HG03039 (cell line): ENCODE results near the gene CYSLTR2.
A peak's percentile ranks its signal among the peaks of the same experiment; 100 is the strongest.
"Not testable (repeated sequence)": the region's sequence is repeated elsewhere in the genome, so short reads cannot be mapped to it uniquely, and the experiment has no call there.

Experiments
- ATAC-seq: cut with Tn5 transposase; IDR thresholded peaks from one replicate; pipeline ENCODE4 v1.9.1; 2021; ENCODE audit warnings: mild to moderate bottlenecking, moderate library complexity; ENCODE audit not compliant: unreplicated experiment

The CYSLTR2 gene

GRCh38 chr13:48644141-48644540 lies 9.6 kb upstream of the CYSLTR2 start:
- no peak for ATAC-seq

DNA sequence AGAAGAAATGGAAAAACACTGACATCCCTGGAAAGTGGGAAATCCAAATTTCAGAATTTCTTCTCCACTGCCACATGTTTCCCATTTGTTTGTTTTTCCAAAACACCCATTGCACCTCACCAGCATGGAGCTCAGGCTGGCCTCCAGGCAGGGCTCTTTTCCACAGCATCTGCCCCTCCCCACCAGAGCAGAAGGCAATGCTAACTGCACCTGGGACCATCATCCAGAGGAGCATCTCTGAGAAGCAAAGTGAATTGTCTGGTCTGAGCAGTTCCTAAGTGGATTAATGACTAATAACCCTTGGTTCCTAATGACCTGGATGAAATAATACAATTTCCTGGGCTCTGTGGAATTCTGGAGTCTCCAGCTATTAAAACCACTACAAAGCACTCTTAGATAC lies 8.8 kb upstream of the CYSLTR2 start:
- no peak for ATAC-seq

DNA sequence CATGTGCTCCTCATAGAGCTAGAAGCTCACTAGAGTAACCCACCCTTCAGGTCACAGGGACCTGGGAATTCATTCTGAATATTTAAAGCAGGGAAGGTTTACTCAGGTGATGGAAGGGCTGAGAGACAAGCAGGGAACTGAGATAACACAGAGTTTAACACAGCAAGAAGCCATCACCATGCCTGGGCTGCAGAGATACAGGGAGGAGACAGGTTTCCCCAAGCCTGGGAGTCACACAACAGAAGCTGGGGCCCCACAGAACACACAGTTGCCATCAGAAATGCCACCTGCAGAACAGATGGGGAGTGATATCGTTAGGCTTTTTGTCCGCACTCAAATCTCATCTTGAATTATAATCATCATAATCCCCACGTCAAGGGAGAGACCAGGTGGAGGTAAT lies 7.9 kb upstream of the CYSLTR2 start:
- ATAC-seq: no peak

- no peak for ATAC-seq
Measured at GRCh38 chr13:48646791-48647190, 6.9 kb upstream of the CYSLTR2 start.

- ATAC-seq: no peak
Measured at GRCh38 chr13:48647625-48648024, 6.1 kb upstream of the CYSLTR2 start.

GRCh38 chr13:48648446-48648845 lies 5.3 kb upstream of the CYSLTR2 start:
- ATAC-seq: no peak

- ATAC-seq: no peak
Measured at GRCh38 chr13:48652851-48653471, 768 bp upstream of the CYSLTR2 start.

DNA sequence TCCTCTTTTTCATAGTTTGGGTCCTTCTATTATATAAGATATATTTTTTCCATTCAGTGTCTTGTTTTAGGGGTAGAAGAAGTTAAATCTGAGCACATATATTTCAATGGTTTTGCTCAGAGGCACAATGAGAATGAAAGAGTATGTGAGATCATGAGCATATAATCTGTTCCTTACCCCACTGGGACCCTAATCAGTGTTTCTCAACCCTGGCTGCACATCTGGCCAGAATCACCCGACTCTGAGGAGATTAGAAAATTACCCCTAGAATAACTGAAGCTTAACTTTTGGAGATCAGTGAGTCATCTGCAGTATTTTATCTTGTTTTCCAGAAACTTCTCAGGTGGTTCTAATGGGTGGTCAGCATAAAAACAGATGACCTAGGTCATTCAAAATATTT lies 782 bp downstream of the CYSLTR2 start:
- ATAC-seq: no peak

GRCh38 chr13:48655291-48655690 lies 1.6 kb downstream of the CYSLTR2 start:
- ATAC-seq: no peak

DNA sequence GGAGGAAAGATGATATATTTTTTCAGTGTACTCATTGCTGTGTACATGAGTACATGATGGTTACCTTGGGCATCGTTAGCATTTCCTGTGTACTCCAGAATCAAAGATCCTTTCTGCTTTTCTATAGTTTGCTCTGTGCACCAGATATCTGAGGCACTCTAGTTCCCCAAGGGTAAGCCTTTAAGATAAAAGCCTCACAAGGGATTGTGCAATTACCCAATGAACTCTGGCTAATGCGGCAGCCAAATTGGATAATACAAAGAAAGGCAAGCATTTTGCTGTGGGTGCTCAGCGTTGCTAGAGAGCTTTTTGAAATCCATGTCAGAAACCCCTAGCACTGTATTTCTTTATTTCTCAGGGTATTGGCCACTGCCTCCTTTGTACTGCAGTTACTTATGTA lies 2.9 kb downstream of the CYSLTR2 start:
- ATAC-seq: no peak

DNA sequence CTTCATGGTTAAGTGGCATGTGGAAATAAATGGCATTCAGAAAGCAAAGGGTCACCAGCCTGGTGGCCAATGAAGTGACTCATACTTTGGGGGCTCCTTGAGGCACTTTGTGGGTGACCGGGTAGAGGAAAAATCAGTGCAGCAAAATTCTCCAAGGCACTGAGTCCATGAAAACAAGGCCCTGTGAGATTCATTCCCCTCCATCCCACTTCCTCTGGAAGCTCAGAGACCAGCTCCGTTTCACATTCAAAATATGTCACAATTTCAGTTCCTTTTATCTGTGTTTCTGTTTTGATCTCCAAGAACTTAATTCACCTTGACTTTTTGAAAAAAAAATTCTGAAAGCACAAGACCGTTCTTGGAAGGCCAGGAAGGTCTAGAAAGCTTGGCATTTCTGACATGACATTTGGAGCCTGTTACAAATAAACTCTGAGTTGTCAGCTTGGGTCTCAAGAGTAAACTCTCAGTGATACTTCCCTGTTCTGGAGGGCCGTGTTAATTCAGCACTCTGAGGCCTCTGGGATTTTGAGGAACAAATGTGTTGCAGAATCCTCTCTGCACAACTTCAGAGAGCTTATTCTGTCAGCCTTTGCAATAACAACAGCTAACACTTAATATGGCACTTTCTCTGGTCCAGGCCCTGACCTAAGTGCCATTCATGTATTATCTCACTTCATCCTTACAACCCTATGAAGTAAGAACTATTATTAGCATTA lies 6.8 kb downstream of the CYSLTR2 start:
- peak; percentile 48 for ATAC-seq

DNA sequence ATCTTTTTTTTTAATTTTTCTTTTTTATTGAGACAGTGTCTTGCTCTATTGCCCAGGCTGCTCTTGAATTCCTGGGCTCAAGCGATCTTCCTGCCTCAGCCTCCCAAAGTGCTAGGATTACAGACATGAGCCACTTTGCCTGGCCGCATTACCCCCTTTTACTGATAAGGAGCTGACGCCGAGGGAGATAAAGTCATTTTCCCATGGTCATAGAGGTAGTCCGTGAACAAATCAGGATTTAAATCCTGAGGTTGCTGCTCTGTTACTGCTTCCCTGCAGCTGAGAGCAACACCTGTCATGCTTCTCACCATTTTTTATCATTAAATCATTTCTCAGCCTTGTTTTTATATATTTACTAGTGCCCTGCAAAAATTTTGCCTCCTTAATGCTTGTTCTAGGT lies 7.4 kb downstream of the CYSLTR2 start:
- no peak for ATAC-seq

DNA sequence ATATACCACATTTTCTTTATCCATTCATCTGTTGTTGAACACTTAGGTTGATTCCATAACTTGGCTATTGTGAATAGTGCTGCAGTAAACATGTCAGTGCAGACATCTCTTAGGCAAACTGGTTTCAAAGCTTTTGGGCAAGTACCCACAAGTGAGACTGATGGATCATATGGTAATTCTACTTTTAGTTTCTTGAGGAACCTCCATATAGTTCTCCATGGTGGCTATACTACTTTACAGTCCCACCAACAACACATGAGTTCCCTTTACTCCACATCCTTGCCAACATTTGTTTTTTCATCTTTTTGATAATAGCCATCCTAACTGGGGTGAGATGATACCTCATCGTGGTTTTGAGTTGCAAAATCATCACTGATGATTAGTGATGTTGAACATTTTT lies 8.5 kb downstream of the CYSLTR2 start:
- no peak for ATAC-seq

DNA sequence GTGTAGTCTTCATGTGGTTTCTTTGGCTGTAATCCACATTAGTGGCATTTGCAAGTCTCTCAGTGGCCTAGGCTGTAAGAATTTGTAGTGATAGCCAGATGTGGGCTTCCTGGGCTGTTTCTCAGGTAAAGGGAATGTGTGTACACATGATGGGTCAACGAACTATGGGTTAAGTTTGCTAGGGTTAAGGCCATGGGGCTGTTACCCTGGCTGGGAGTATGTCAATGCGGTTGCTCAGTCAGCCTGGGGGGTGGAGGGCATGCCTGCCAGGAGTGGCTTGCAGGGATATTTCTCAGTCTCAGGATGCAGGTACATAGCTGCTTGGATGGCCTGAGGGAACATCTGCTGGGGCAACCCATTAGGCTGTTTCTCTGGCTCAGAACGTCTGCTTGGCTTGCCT lies 13.4 kb downstream of the CYSLTR2 start:
- ATAC-seq: no peak

DNA sequence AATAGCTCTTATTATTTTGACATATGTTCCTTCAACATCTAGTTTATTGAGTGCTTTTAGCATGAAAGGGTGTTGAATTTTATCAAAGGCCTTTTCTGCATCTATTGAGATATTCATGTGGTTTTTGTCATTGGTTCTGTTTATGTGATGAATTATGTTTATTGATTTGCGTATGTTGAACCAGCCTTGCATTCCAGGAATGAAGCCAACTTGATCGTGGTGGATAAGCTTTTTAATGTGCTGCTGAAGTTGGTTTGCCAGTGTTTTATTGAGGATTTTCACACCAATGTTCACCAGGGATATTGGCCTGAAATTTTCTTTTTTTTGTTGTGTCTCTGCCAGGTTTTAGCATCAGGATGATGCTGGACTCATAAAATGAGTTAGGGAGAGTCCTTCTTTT lies 17.7 kb downstream of the CYSLTR2 start:
- ATAC-seq: not testable (repeated sequence)

GRCh38 chr13:48675247-48675646 lies 21.5 kb downstream of the CYSLTR2 start:
- ATAC-seq: no peak

DNA sequence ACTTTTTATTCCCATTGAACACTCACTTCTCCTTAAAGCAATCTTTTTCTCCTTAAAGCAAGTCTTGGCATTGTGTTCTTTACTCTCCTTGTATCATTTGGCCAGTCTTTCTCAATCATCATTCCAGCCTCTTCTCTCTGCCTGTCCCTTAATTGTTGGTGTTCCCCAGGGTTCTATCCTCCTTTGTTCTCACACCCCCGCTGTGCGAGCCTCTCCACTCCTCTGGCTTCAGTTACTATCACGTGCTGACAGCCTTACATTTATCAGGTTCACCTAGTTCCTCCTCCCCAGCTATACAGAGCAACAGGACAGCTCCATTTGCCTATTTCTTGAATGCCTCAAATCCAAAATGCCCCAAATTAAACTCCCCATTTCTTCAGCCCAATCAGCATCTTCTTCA lies 24.6 kb downstream of the CYSLTR2 start:
- no peak for ATAC-seq

- no peak for ATAC-seq
Measured at GRCh38 chr13:48679941-48680680, 26.4 kb downstream of the CYSLTR2 start.

GRCh38 chr13:48680756-48681392 lies 27.1 kb downstream of the CYSLTR2 start:
- ATAC-seq: no peak

DNA sequence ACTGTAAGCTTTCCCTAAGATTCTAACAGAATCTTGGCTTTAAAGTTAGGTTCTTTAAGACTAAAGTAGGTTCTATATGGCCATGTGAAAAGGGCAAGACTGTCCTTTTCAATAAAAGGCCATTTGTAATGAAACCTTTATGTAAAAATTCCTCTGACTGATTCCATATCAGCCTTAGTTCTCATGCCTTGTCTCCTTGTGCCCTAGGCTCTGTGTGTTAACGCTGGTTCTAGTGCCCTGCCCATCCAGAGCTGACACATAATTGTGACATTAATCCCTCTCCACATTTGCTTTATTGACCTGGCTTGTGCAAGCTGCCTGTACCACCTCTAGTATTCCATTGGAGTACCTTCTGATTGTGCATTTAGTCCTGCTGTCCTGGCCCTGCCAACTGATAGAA lies 28.2 kb downstream of the CYSLTR2 start:
- no peak for ATAC-seq

- no peak for ATAC-seq
Measured at GRCh38 chr13:48682436-48682835, 28.7 kb downstream of the CYSLTR2 start.
